ENCODE data around the gene ZNF532.

ZNF532 gene

GRCh38 chr18:58967751-58968254 is 103.1 kb downstream of the ZNF532 start:
- H3K36me3 ChIP-seq (ENCODE audit: insufficient read depth, insufficient read length, low read length), result peaks cover 59% of the 10 kb centered on the region
- H3K9me3 ChIP-seq (ENCODE audit: insufficient read depth, low read length), result no peaks in the 10 kb centered on the region
- TF ChIP-seq SUZ12 (IDR thresholded peaks at IDR 0.05; ENCODE audit: extremely low read depth, insufficient read depth, insufficient read length) (no peak), ZNF274 (IDR thresholded peaks at IDR 0.05; ENCODE audit: low read depth, low read length) (no peak), YY1 (IDR thresholded peaks at IDR 0.05; ENCODE audit: insufficient read depth, insufficient read length) (no peak)
- no peaks in the 10 kb centered on the region for H3K4me1 ChIP-seq (ENCODE audit: insufficient read depth, insufficient read length)
- H3K4me3 ChIP-seq (ENCODE audit: insufficient read length, low read depth), result no peak overlapping the region
- no peak overlapping the region for H3K9ac ChIP-seq (ENCODE audit: insufficient read length, low read depth)
- no peak for DNase-seq (ENCODE audit: low read depth, low spot score)
- no peaks in the 10 kb centered on the region for H3K27me3 ChIP-seq (ENCODE audit: insufficient read depth, insufficient read length)

- peaks cover 67% of the 10 kb centered on the region for H3K36me3 ChIP-seq (ENCODE audit: insufficient read depth, insufficient read length, low read length)
- H3K9me3 ChIP-seq (ENCODE audit: insufficient read depth, low read length), result no peaks in the 10 kb centered on the region
- no peak overlapping the region for H3K9ac ChIP-seq (ENCODE audit: insufficient read length, low read depth)
- H3K27me3 ChIP-seq (ENCODE audit: insufficient read depth, insufficient read length), result no peaks in the 10 kb centered on the region
- DNase-seq (ENCODE audit: low read depth, low spot score), result no peak
- no peak overlapping the region for H3K4me3 ChIP-seq (ENCODE audit: insufficient read length, low read depth)
- TF ChIP-seq ZNF274 (IDR thresholded peaks at IDR 0.05; ENCODE audit: low read depth, low read length) (no peak), SUZ12 (IDR thresholded peaks at IDR 0.05; ENCODE audit: extremely low read depth, insufficient read depth, insufficient read length) (no peak), YY1 (IDR thresholded peaks at IDR 0.05; ENCODE audit: insufficient read depth, insufficient read length) (no peak)
- H3K4me1 ChIP-seq (ENCODE audit: insufficient read depth, insufficient read length), result no peaks in the 10 kb centered on the region
Observed at GRCh38 chr18:58970943-58971790, 106.5 kb downstream of the ZNF532 start.

GRCh38 chr18:58975296-58975695 is 110.6 kb downstream of the ZNF532 start:
- Histone ChIP-seq H3K36me3 (ENCODE audit: insufficient read depth, insufficient read length, low read length) (peaks cover 60% of the 10 kb centered on the region), H3K27me3 (ENCODE audit: insufficient read depth, insufficient read length) (no peaks in the 10 kb centered on the region), H3K9me3 (ENCODE audit: insufficient read depth, low read length) (no peaks in the 10 kb centered on the region), H3K9ac (ENCODE audit: insufficient read length, low read depth) (no peak overlapping the region), H3K4me1 (ENCODE audit: insufficient read depth, insufficient read length) (no peaks in the 10 kb centered on the region), H3K4me3 (ENCODE audit: insufficient read length, low read depth) (no peak overlapping the region)
- TF ChIP-seq ZNF274 (IDR thresholded peaks at IDR 0.05; ENCODE audit: low read depth, low read length), result no peak
- no peak for TF ChIP-seq SUZ12 (IDR thresholded peaks at IDR 0.05; ENCODE audit: extremely low read depth, insufficient read depth, insufficient read length)
- no peak for TF ChIP-seq YY1 (IDR thresholded peaks at IDR 0.05; ENCODE audit: insufficient read depth, insufficient read length)
- no peak for DNase-seq (ENCODE audit: low read depth, low spot score)

- Histone ChIP-seq H3K9ac (ENCODE audit: insufficient read length, low read depth) (no peak overlapping the region), H3K4me3 (ENCODE audit: insufficient read length, low read depth) (no peak overlapping the region), H3K4me1 (ENCODE audit: insufficient read depth, insufficient read length) (no peaks in the 10 kb centered on the region), H3K36me3 (ENCODE audit: insufficient read depth, insufficient read length, low read length) (peaks cover 60% of the 10 kb centered on the region), H3K27me3 (ENCODE audit: insufficient read depth, insufficient read length) (no peaks in the 10 kb centered on the region), H3K9me3 (ENCODE audit: insufficient read depth, low read length) (no peaks in the 10 kb centered on the region)
- TF ChIP-seq YY1 (IDR thresholded peaks at IDR 0.05; ENCODE audit: insufficient read depth, insufficient read length), result no peak
- no peak for TF ChIP-seq SUZ12 (IDR thresholded peaks at IDR 0.05; ENCODE audit: extremely low read depth, insufficient read depth, insufficient read length)
- TF ChIP-seq ZNF274 (IDR thresholded peaks at IDR 0.05; ENCODE audit: low read depth, low read length), result no peak
- no peak for DNase-seq (ENCODE audit: low read depth, low spot score)
Observed at GRCh38 chr18:58975781-58976180, 111.1 kb downstream of the ZNF532 start.

GRCh38 chr18:58977223-58977622 is 112.5 kb downstream of the ZNF532 start:
- Histone ChIP-seq H3K4me3 (ENCODE audit: insufficient read length, low read depth) (no peak overlapping the region), H3K9me3 (ENCODE audit: insufficient read depth, low read length) (no peaks in the 10 kb centered on the region), H3K36me3 (ENCODE audit: insufficient read depth, insufficient read length, low read length) (peaks cover 59% of the 10 kb centered on the region), H3K27me3 (ENCODE audit: insufficient read depth, insufficient read length) (no peaks in the 10 kb centered on the region), H3K4me1 (ENCODE audit: insufficient read depth, insufficient read length) (no peaks in the 10 kb centered on the region), H3K9ac (ENCODE audit: insufficient read length, low read depth) (no peak overlapping the region)
- no peak for DNase-seq (ENCODE audit: low read depth, low spot score)
- TF ChIP-seq YY1 (IDR thresholded peaks at IDR 0.05; ENCODE audit: insufficient read depth, insufficient read length), result no peak
- no peak for TF ChIP-seq SUZ12 (IDR thresholded peaks at IDR 0.05; ENCODE audit: extremely low read depth, insufficient read depth, insufficient read length)
- no peak for TF ChIP-seq ZNF274 (IDR thresholded peaks at IDR 0.05; ENCODE audit: low read depth, low read length)

- no peak for TF ChIP-seq SUZ12 (IDR thresholded peaks at IDR 0.05; ENCODE audit: extremely low read depth, insufficient read depth, insufficient read length)
- no peak for TF ChIP-seq YY1 (IDR thresholded peaks at IDR 0.05; ENCODE audit: insufficient read depth, insufficient read length)
- TF ChIP-seq ZNF274 (IDR thresholded peaks at IDR 0.05; ENCODE audit: low read depth, low read length), result no peak
- H3K4me3 ChIP-seq (ENCODE audit: insufficient read length, low read depth), result no peak overlapping the region
- H3K36me3 ChIP-seq (ENCODE audit: insufficient read depth, insufficient read length, low read length), result peaks cover 61% of the 10 kb centered on the region
- no peaks in the 10 kb centered on the region for H3K4me1 ChIP-seq (ENCODE audit: insufficient read depth, insufficient read length)
- no peak for DNase-seq (ENCODE audit: low read depth, low spot score)
- H3K9me3 ChIP-seq (ENCODE audit: insufficient read depth, low read length), result no peaks in the 10 kb centered on the region
- no peak overlapping the region for H3K9ac ChIP-seq (ENCODE audit: insufficient read length, low read depth)
- H3K27me3 ChIP-seq (ENCODE audit: insufficient read depth, insufficient read length), result no peaks in the 10 kb centered on the region
Observed at GRCh38 chr18:58977801-58978200, 113.1 kb downstream of the ZNF532 start.

- TF ChIP-seq SUZ12 (IDR thresholded peaks at IDR 0.05; ENCODE audit: extremely low read depth, insufficient read depth, insufficient read length) (no peak), YY1 (IDR thresholded peaks at IDR 0.05; ENCODE audit: insufficient read depth, insufficient read length) (no peak), ZNF274 (IDR thresholded peaks at IDR 0.05; ENCODE audit: low read depth, low read length) (no peak)
- Histone ChIP-seq H3K4me1 (ENCODE audit: insufficient read depth, insufficient read length) (no peaks in the 10 kb centered on the region), H3K36me3 (ENCODE audit: insufficient read depth, insufficient read length, low read length) (peaks cover 61% of the 10 kb centered on the region), H3K9me3 (ENCODE audit: insufficient read depth, low read length) (no peaks in the 10 kb centered on the region), H3K27me3 (ENCODE audit: insufficient read depth, insufficient read length) (no peaks in the 10 kb centered on the region), H3K9ac (ENCODE audit: insufficient read length, low read depth) (no peak overlapping the region), H3K4me3 (ENCODE audit: insufficient read length, low read depth) (no peak overlapping the region)
- DNase-seq (ENCODE audit: low read depth, low spot score), result no peak
Observed at GRCh38 chr18:58978916-58979315, 114.2 kb downstream of the ZNF532 start.

Data from NT2/D1 (cell line).